Femur (tissue), 1 donor: ENCODE measurements around the gene ARHGEF4.

Experiments used
- DNase-seq: peaks from one replicate; pipeline ENCODE4 v3.0.0-alpha.2; 2017

Gene ARHGEF4

GRCh38 chr2:130836501-130837174 lies at the start of gene ARHGEF4:
TSS of gene ARHGEF4 (plus strand) at chr2:130836914. CDS start at chr2:130836954, 40 bp downstream.
- no peak for DNase-seq

GRCh38 chr2:130787841-130788240 lies 48.9 kb upstream of the ARHGEF4 start:
- no peak for DNase-seq

- no peak for DNase-seq
These were observed 46.4 kb upstream of the ARHGEF4 start for GRCh38 chr2:130790312-130790711.

- no peak for DNase-seq
These were observed 45.7 kb upstream of the ARHGEF4 start for GRCh38 chr2:130790804-130791616.

GRCh38 chr2:130791617-130791939 lies 45.1 kb upstream of the ARHGEF4 start:
- no peak for DNase-seq

GRCh38 chr2:130795431-130795830 lies 41.3 kb upstream of the ARHGEF4 start:
- DNase-seq = no peak

- no peak for DNase-seq
These were observed 40.4 kb upstream of the ARHGEF4 start for GRCh38 chr2:130796290-130796689.

- DNase-seq = peak; percentile 92
These were observed 39.0 kb upstream of the ARHGEF4 start for GRCh38 chr2:130797493-130798435.

- peak; percentile 67 for DNase-seq
These were observed 38.1 kb upstream of the ARHGEF4 start for GRCh38 chr2:130798472-130799218.

- no peak for DNase-seq
These were observed 37.4 kb upstream of the ARHGEF4 start for GRCh38 chr2:130799295-130799694.

- DNase-seq = no peak
These were observed 31.1 kb upstream of the ARHGEF4 start for GRCh38 chr2:130805613-130806012.

GRCh38 chr2:130806370-130806769 lies 30.3 kb upstream of the ARHGEF4 start:
- no peak for DNase-seq

- no peak for DNase-seq
These were observed 28.9 kb upstream of the ARHGEF4 start for GRCh38 chr2:130807659-130808385.

GRCh38 chr2:130808482-130809268 lies 28.0 kb upstream of the ARHGEF4 start:
- no peak for DNase-seq

GRCh38 chr2:130810490-130810889 lies 26.2 kb upstream of the ARHGEF4 start:
- DNase-seq = no peak

- DNase-seq = no peak
These were observed 23.0 kb upstream of the ARHGEF4 start for GRCh38 chr2:130813722-130814121.

- DNase-seq = no peak
These were observed 21.6 kb upstream of the ARHGEF4 start for GRCh38 chr2:130814931-130815680.

- DNase-seq = no peak
These were observed 17.9 kb upstream of the ARHGEF4 start for GRCh38 chr2:130818809-130819208.

- DNase-seq = no peak
These were observed 17.5 kb upstream of the ARHGEF4 start for GRCh38 chr2:130819226-130819607.

- DNase-seq = no peak
These were observed 17.0 kb upstream of the ARHGEF4 start for GRCh38 chr2:130819608-130820278.
